ENCODE data around the gene GPR156. TPM values are rescaled to one million over a fixed set of nuclear protein-coding genes. Genes with fewer than 3 reads are reported as not detected.

GPR156 gene
- total RNA-seq, 2 donors from 2014 or later = 0.46 to 3.0 TPM

DNA sequence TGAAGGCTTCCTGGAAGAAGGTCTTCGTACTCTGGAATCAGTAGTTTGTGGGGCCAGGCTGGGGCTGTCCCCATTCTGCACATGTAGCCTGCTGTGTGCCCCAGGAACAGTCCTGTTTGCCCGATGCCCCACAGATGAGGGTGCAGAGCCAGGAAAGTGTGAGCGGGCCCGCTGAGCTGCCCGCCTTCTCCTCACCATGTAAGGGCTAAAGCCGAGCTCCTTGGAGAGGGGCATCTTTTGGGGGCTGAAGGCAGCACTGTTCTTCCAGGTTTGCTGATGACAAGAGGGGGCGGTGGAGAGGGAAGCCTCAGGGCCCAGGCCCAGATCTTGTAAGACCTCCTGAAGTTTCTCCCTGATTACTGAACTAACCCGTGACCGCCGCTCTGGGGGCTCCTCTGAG lies 117.5 kb downstream of the GPR156 start:
- DNase-seq (ENCODE audit: low spot score) = no peak
- H3K36me3 ChIP-seq = no peaks in the 10 kb centered on the region
- no peak overlapping the region for H3K27ac ChIP-seq
- no peak overlapping the region for H3K4me3 ChIP-seq
- TF ChIP-seq POLR2A (IDR thresholded peaks at IDR 0.05) = no peak
- TF ChIP-seq, protein P1, sequence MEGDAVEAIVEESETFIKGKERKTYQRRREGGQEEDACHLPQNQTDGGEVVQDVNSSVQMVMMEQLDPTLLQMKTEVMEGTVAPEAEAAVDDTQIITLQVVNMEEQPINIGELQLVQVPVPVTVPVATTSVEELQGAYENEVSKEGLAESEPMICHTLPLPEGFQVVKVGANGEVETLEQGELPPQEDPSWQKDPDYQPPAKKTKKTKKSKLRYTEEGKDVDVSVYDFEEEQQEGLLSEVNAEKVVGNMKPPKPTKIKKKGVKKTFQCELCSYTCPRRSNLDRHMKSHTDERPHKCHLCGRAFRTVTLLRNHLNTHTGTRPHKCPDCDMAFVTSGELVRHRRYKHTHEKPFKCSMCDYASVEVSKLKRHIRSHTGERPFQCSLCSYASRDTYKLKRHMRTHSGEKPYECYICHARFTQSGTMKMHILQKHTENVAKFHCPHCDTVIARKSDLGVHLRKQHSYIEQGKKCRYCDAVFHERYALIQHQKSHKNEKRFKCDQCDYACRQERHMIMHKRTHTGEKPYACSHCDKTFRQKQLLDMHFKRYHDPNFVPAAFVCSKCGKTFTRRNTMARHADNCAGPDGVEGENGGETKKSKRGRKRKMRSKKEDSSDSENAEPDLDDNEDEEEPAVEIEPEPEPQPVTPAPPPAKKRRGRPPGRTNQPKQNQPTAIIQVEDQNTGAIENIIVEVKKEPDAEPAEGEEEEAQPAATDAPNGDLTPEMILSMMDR (IDR thresholded peaks at IDR 0.05) = no peak
- TF ChIP-seq POLR2AphosphoS5 (IDR thresholded peaks at IDR 0.05) = no peak
- H3K27me3 ChIP-seq (replicated peaks; ENCODE audit: insufficient read depth) = no peaks in the 10 kb centered on the region
- H3K4me1 ChIP-seq (replicated peaks) = no peaks in the 10 kb centered on the region
- intact Hi-C loops (cut with DNase I) = loop anchor here (10.0 kb wide), 1 partner anchor 63 kb away; no protein-coding TSS in a partner anchor
- WGBS = 85% methylated on average over 10 of the region's 10 CpGs
- H3K9me3 ChIP-seq = no peaks in the 10 kb centered on the region

DNA sequence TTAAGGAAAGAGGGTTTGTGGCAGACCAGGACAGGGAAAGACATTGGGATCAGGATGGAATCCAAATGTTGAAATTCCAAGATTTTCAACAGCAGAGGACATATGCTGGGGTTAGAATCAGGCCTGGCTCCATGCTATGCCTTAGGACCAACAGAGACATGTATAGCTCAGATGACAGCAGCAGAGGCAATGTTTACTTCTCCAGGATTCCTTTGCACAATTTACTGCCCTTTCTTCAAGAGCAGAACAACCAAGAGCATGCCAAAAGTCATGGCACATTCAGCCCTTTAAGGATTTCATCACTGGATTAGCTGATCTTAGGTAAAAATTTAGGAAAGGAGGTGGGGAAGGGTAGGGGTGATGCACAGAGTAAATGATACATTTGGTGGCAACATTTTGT lies 121.2 kb downstream of the GPR156 start:
- DNase-seq (ENCODE audit: low spot score) = no peak
- no peaks in the 10 kb centered on the region for H3K4me1 ChIP-seq (replicated peaks)
- no peak overlapping the region for H3K27ac ChIP-seq
- intact Hi-C loops (cut with DNase I) = loop anchor here (10.0 kb wide), 1 partner anchor 59 kb away; no protein-coding TSS in a partner anchor
- no peaks in the 10 kb centered on the region for H3K27me3 ChIP-seq (replicated peaks; ENCODE audit: insufficient read depth)
- H3K36me3 ChIP-seq = no peaks in the 10 kb centered on the region
- H3K4me3 ChIP-seq = no peak overlapping the region
- no peaks in the 10 kb centered on the region for H3K9me3 ChIP-seq
- no peak for TF ChIP-seq POLR2A (IDR thresholded peaks at IDR 0.05)
- TF ChIP-seq, protein P1 (IDR thresholded peaks at IDR 0.05) = no peak
- no peak for TF ChIP-seq POLR2AphosphoS5 (IDR thresholded peaks at IDR 0.05)

DNA sequence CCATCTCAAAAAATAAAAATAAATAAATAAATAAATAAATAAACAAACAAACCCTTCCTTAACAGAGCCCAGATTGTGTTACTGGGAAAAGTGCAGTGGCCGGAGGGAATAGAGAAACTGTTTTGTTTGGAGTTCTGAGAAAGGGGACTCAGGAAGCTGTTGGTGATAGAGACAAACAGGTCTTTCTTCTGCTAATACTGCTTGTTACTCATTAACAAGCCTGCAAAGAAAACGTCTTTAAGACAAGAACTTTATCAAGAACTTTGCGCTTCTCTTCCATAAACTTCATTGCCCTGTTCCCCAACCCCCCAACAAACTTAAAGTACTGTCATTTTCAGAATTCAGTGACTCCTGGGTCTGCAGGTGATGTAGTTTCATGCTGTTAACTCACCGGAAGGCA lies 122.0 kb downstream of the GPR156 start:
- no peak for DNase-seq (ENCODE audit: low spot score)
- intact Hi-C loops (cut with DNase I) = loop anchor here (10.0 kb wide), 1 partner anchor 58 kb away; no protein-coding TSS in a partner anchor
- Histone ChIP-seq H3K4me3 (no peak overlapping the region), H3K36me3 (no peaks in the 10 kb centered on the region), H3K4me1 (replicated peaks) (no peaks in the 10 kb centered on the region), H3K9me3 (no peaks in the 10 kb centered on the region), H3K27me3 (replicated peaks; ENCODE audit: insufficient read depth) (no peaks in the 10 kb centered on the region), H3K27ac (no peak overlapping the region)
- WGBS = 72% methylated on average over 4 of the region's 4 CpGs
- TF ChIP-seq POLR2AphosphoS5 (IDR thresholded peaks at IDR 0.05) = no peak
- TF ChIP-seq, protein P1 (IDR thresholded peaks at IDR 0.05) = no peak

DNA sequence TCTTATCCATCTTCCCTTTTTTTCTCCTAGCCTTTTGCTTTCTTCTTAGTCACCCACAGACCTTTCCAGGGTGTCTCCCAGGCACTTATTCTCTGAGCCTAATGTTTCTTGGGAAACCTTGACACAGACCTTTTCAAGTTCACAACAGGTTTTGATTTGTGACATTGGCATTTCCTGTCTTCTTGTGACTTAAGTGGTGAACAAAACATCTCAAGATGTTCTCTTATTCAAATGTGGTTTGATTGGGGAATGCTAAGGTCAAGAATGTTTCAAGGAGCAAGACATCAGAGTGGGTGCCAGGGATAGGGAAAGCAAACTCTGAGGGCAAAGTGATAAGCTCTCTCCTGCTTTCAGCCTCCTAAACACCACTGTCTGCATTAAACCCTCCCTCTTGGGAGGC lies 122.6 kb downstream of the GPR156 start:
- Histone ChIP-seq H3K4me3 (no peak overlapping the region), H3K27me3 (replicated peaks; ENCODE audit: insufficient read depth) (no peaks in the 10 kb centered on the region), H3K4me1 (replicated peaks) (no peaks in the 10 kb centered on the region), H3K27ac (no peak overlapping the region), H3K36me3 (no peaks in the 10 kb centered on the region), H3K9me3 (no peaks in the 10 kb centered on the region)
- intact Hi-C loops (cut with DNase I) = loop anchor here (10.0 kb wide), 1 partner anchor 58 kb away; no protein-coding TSS in a partner anchor
- DNase-seq (ENCODE audit: low spot score) = no peak
- TF ChIP-seq POLR2AphosphoS5 (IDR thresholded peaks at IDR 0.05) (no peak), POLR2A (IDR thresholded peaks at IDR 0.05) (no peak)
- TF ChIP-seq, protein P1 (IDR thresholded peaks at IDR 0.05) = no peak

DNA sequence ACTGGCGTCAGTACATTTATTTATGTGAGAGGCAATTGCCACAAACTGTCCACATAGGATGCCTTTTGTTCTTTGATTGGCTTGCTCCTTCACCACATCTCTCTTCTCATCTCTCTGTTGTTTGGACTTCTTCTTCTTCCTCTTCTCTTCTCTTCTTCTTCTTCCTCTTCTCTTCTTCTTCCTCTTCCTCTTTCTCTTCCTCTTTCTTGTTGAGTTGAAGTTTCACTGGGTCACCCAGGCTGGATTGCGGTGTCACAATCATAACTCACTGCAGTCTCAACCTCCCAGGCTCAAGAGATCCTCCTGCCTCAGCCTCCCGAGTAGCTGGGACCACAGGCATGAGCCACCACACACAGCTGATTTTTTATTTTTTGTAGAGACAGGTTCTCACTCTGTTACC lies 123.1 kb downstream of the GPR156 start:
- TF ChIP-seq, protein P1 (IDR thresholded peaks at IDR 0.05) = no peak
- TF ChIP-seq POLR2AphosphoS5 (IDR thresholded peaks at IDR 0.05) (no peak), POLR2A (IDR thresholded peaks at IDR 0.05) (no peak)
- no peaks in the 10 kb centered on the region for H3K9me3 ChIP-seq
- no peaks in the 10 kb centered on the region for H3K36me3 ChIP-seq
- intact Hi-C loops (cut with DNase I) = loop anchor here (10.0 kb wide), 1 partner anchor 57 kb away; no protein-coding TSS in a partner anchor
- H3K27ac ChIP-seq = no peak overlapping the region
- no peaks in the 10 kb centered on the region for H3K27me3 ChIP-seq (replicated peaks; ENCODE audit: insufficient read depth)
- H3K4me3 ChIP-seq = no peak overlapping the region
- DNase-seq (ENCODE audit: low spot score) = no peak
- WGBS = 90% methylated on average over 3 of the region's 3 CpGs
- no peaks in the 10 kb centered on the region for H3K4me1 ChIP-seq (replicated peaks)
